HEK293 (cell line): Measurements from ENCODE around the gene SLC35B1.
A peak's percentile ranks its signal among the peaks of the same experiment; 100 is the strongest.

Experiments
- CTCF ChIA-PET: fragments of 350-600 bp; formaldehyde crosslinking; extraction: SDS; loops from one replicate; lab custom pipeline; 2021; ENCODE audit warnings: antibody characterized with exemption; lab: Yijun Ruan, JAX
- POLR2A ChIA-PET: fragments of 300-600 bp; formaldehyde crosslinking; extraction: SDS; loops from one replicate; lab custom pipeline; 2020; ENCODE audit warnings: antibody characterized with exemption, inconsistent platforms; lab: Yijun Ruan, JAX
- H3K27ac ChIP-seq: fragments of 200-500 bp; sonication (Bioruptor generic); 2 replicates; pipeline ENCODE4 v1.5.1; 2014; ENCODE audit warnings: low read depth, low read length, control low read depth, inconsistent platforms; ENCODE audit errors: extremely low read depth
- H3K36me3 ChIP-seq, 2 experiments: fragments of 200-500 bp in 1 of 2; sonication (Bioruptor generic) in 1 of 2; 1 replicate in 1 of 2; 2 replicates in 1 of 2; pipeline ENCODE4 v1.5.1; 2014 to 2017; ENCODE audit warnings: inconsistent platforms in 2 of 2, low read length in 2 of 2; ENCODE audit not compliant: control insufficient read depth in 2 of 2, insufficient read depth in 1 of 2
- H3K4me1 ChIP-seq: fragments of 200-500 bp; sonication (Bioruptor generic); 2 replicates; pipeline ENCODE4 v1.5.1; 2014; ENCODE audit warnings: mild to moderate bottlenecking, low read length, inconsistent platforms; ENCODE audit not compliant: control insufficient read depth, insufficient read depth
- H3K4me3 ChIP-seq: 2 replicates; pipeline ENCODE4 v1.5.1; 2011; ENCODE audit warnings: low read depth, mild to moderate bottlenecking, control low read depth, low read length, moderate library complexity
- H3K9me3 ChIP-seq: fragments of 200-500 bp; sonication (Bioruptor generic); 2 replicates; pipeline ENCODE4 v1.5.1; 2014; ENCODE audit warnings: low read depth, low read length, inconsistent platforms; ENCODE audit not compliant: control insufficient read depth, insufficient read depth
- HOXC10 ChIP-seq: sonication (generic); formaldehyde crosslinking; IDR thresholded peaks from 2 replicates; pipeline ENCODE4 v1.8.1; 2023; ENCODE audit warnings: mild to moderate bottlenecking, missing genetic modification reagents
- KLF10 ChIP-seq: fragments of 450-650 bp; IDR thresholded peaks from 2 replicates; pipeline ENCODE4 v1.5.1; 2018; ENCODE audit warnings: missing biosample characterization, mild to moderate bottlenecking, missing genetic modification characterization
- PRDM1 ChIP-seq: fragments of 450-650 bp; formaldehyde crosslinking; IDR thresholded peaks from 2 replicates; pipeline ENCODE4; 2016; ENCODE audit warnings: missing biosample characterization, missing genetic modification characterization
- WT1 ChIP-seq: fragments of 450-650 bp; formaldehyde crosslinking; IDR thresholded peaks from 2 replicates; pipeline ENCODE4 v1.5.1; 2016; ENCODE audit warnings: missing biosample characterization, missing genetic modification characterization
- ZBTB1 ChIP-seq: fragments of 450-650 bp; formaldehyde crosslinking; IDR thresholded peaks from 2 replicates; pipeline ENCODE4 v1.5.1; 2016; ENCODE audit warnings: missing biosample characterization, missing genetic modification characterization
- ZFP41 ChIP-seq: fragments of 450-650 bp; formaldehyde crosslinking; IDR thresholded peaks from 2 replicates; pipeline ENCODE4 v1.5.1; 2016; ENCODE audit warnings: missing biosample characterization, missing genetic modification characterization, borderline replicate concordance
- ZNF10 ChIP-seq: fragments of 450-650 bp; formaldehyde crosslinking; IDR thresholded peaks from 2 replicates; pipeline ENCODE4 v1.5.1; 2017; ENCODE audit warnings: missing biosample characterization, missing genetic modification characterization
- ZNF121 ChIP-seq: fragments of 450-650 bp; formaldehyde crosslinking; IDR thresholded peaks from 2 replicates; pipeline ENCODE4 v1.5.1; 2016; ENCODE audit warnings: missing biosample characterization, missing genetic modification characterization
- ZNF19 ChIP-seq: fragments of 450-650 bp; formaldehyde crosslinking; IDR thresholded peaks from 2 replicates; pipeline ENCODE4; 2016; ENCODE audit warnings: missing biosample characterization, missing genetic modification characterization, low read depth
- ZNF366 ChIP-seq: fragments of 450-650 bp; formaldehyde crosslinking; conservative IDR thresholded peaks from 2 replicates; pipeline ENCODE4 v1.5.1; 2016; ENCODE audit warnings: missing biosample characterization, missing genetic modification characterization
- ZNF548 ChIP-seq: fragments of 450-650 bp; formaldehyde crosslinking; IDR thresholded peaks from 2 replicates; pipeline ENCODE4 v1.5.1; 2016; ENCODE audit warnings: missing biosample characterization, missing genetic modification characterization
- ZNF580 ChIP-seq: fragments of 450-650 bp; formaldehyde crosslinking; IDR thresholded peaks from 2 replicates; pipeline ENCODE4 v1.5.1; 2016; ENCODE audit warnings: missing biosample characterization, missing genetic modification characterization
- ZNF596 ChIP-seq: fragments of 450-650 bp; IDR thresholded peaks from 2 replicates; pipeline ENCODE4 v1.5.0; 2018; ENCODE audit warnings: missing biosample characterization, mild to moderate bottlenecking, missing genetic modification characterization, moderate library complexity
- ZNF701 ChIP-seq: fragments of 450-650 bp; formaldehyde crosslinking; IDR thresholded peaks from 2 replicates; pipeline ENCODE4 v1.5.1; 2016; ENCODE audit warnings: missing biosample characterization, missing genetic modification characterization
- TF ChIP-seq, protein P1 (sequence below): sonication (generic); formaldehyde crosslinking; IDR thresholded peaks from 2 replicates; pipeline ENCODE4 v1.8.1; 2022; ENCODE audit warnings: mild to moderate bottlenecking, moderate library complexity, missing genetic modification reagents
- TF ChIP-seq, protein P2 (sequence below): fragments of 450-650 bp; formaldehyde crosslinking; IDR thresholded peaks from 2 replicates; pipeline ENCODE4 v1.5.1; 2016; ENCODE audit warnings: missing biosample characterization, missing genetic modification characterization
- TF ChIP-seq, protein P3 (sequence below): fragments of 450-650 bp; formaldehyde crosslinking; IDR thresholded peaks from 2 replicates; pipeline ENCODE4 v1.5.1; 2016; ENCODE audit warnings: missing biosample characterization, missing genetic modification characterization, borderline replicate concordance
- TF ChIP-seq, protein P4 (sequence below): fragments of 450-650 bp; formaldehyde crosslinking; IDR thresholded peaks from 2 replicates; pipeline ENCODE4 v1.5.1; 2017; ENCODE audit warnings: missing biosample characterization, missing genetic modification characterization

Gene SLC35B1

DNA sequence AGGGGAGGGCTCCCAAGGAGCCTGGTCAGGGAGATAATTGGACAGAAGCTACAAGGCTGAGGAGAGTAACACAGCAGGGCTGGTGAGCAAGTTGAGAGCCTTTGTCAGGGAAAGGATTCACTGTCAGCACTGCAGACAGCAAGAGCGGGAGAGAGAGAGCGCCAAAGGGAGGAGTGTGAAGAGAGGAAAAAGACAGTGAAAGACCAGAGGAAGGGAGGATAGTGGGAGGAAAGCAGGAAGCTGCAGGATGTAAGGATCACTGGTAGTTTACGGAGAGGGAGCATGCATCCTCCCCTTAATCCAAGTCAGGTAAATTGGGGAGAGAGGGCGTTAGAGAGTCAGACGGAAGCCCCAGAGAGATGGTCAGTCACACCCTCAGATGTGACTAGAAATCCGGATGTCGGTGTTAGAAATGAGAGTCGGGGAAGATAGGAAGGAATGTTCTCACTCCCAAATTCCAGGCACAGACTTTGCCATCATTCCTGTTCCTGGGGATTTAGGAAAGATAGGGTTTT is 16.0 kb downstream of the SLC35B1 start:
- TF ChIP-seq, protein P1, sequence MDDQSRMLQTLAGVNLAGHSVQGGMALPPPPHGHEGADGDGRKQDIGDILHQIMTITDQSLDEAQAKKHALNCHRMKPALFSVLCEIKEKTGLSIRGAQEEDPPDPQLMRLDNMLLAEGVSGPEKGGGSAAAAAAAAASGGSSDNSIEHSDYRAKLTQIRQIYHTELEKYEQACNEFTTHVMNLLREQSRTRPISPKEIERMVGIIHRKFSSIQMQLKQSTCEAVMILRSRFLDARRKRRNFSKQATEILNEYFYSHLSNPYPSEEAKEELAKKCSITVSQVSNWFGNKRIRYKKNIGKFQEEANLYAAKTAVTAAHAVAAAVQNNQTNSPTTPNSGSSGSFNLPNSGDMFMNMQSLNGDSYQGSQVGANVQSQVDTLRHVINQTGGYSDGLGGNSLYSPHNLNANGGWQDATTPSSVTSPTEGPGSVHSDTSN (CRISPR knock-in tag) = no peak
- TF ChIP-seq ZNF701 (tag by site-specific recombination) (peak; percentile 99), PRDM1 (tag by site-specific recombination) (0 out of 2 replicates have a peak, but pooled peaks have one; percentile 31), ZNF366 (tag by site-specific recombination) (peak; percentile 68; the same call in 1 of the 2 replicates)
- ChIA-PET POLR2A (interaction anchor here (1.1 kb wide), 1 partner anchor 122 kb away, joined by 4 read pairs; no protein-coding TSS in a partner anchor), CTCF (interaction anchor here (0.9 to 27.1 kb wide), 5 partner anchors 10 to 134 kb away, joined by 3 to 486 read pairs (median 4); partner anchors contain the start of gene NXPH3)

DNA sequence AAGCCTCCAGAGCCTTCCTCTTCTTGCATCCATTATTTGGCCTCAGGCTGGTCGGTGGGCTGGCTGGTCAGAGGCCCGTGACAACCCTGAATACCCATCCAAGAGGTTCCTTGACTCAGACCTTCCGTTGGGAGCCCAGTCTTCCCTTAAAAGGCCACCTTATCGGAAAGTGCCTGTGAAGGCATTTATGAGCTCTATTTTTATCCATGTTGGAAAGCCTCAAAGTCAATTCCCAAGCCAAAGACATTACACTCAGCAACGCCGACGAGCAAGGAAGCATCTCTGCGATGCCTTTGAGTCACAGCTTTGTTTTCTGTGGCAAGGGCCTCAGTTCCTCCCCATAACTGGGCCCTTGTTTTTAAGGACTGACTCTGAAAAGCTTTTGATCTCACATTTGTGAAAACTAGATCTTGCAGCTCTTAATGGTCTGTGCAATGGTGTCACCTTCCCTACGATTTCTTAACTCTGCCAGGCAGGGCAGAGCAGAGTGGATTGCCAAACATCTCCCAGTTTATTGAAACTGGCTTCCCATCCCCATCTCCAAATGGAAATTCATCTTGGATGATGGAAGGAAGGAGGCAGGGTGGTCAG is 16.6 kb downstream of the SLC35B1 start:
- Histone ChIP-seq H3K9me3 (no peaks in the 10 kb centered on the region), H3K27ac (no peak overlapping the region), H3K4me3 (no peak overlapping the region), H3K4me1 (no peaks in the 10 kb centered on the region), H3K36me3 (no peaks in the 10 kb centered on the region)
- POLR2A ChIA-PET = interaction anchor here (1.1 kb wide), 1 partner anchor 121 kb away, joined by 4 read pairs; no protein-coding TSS in a partner anchor
- CTCF ChIA-PET = interaction anchor here (0.7 to 27.1 kb wide), 6 partner anchors 9 to 160 kb away, joined by 3 to 486 read pairs (median 4); partner anchors contain the start of gene NXPH3
- no peak for TF ChIP-seq ZNF10 (tag by site-specific recombination)
- TF ChIP-seq ZNF580 (tag by site-specific recombination) = no peak
- no peak for TF ChIP-seq KLF10 (tag by site-specific recombination)
- no peak for TF ChIP-seq ZBTB1 (tag by site-specific recombination)
- TF ChIP-seq ZNF596 (tag by site-specific recombination) = no peak
- TF ChIP-seq, protein P2, sequence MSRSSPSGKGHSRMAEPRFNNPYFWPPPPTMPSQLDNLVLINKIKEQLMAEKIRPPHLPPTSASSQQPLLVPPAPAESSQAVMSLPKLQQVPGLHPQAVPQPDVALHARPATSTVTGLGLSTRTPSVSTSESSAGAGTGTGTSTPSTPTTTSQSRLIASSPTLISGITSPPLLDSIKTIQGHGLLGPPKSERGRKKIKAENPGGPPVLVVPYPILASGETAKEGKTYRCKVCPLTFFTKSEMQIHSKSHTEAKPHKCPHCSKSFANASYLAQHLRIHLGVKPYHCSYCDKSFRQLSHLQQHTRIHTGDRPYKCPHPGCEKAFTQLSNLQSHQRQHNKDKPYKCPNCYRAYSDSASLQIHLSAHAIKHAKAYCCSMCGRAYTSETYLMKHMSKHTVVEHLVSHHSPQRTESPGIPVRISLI (tag by site-specific recombination) = no peak
- no peak for TF ChIP-seq ZNF19 (tag by site-specific recombination)
- TF ChIP-seq ZNF548 = no peak
- TF ChIP-seq, protein P3, sequence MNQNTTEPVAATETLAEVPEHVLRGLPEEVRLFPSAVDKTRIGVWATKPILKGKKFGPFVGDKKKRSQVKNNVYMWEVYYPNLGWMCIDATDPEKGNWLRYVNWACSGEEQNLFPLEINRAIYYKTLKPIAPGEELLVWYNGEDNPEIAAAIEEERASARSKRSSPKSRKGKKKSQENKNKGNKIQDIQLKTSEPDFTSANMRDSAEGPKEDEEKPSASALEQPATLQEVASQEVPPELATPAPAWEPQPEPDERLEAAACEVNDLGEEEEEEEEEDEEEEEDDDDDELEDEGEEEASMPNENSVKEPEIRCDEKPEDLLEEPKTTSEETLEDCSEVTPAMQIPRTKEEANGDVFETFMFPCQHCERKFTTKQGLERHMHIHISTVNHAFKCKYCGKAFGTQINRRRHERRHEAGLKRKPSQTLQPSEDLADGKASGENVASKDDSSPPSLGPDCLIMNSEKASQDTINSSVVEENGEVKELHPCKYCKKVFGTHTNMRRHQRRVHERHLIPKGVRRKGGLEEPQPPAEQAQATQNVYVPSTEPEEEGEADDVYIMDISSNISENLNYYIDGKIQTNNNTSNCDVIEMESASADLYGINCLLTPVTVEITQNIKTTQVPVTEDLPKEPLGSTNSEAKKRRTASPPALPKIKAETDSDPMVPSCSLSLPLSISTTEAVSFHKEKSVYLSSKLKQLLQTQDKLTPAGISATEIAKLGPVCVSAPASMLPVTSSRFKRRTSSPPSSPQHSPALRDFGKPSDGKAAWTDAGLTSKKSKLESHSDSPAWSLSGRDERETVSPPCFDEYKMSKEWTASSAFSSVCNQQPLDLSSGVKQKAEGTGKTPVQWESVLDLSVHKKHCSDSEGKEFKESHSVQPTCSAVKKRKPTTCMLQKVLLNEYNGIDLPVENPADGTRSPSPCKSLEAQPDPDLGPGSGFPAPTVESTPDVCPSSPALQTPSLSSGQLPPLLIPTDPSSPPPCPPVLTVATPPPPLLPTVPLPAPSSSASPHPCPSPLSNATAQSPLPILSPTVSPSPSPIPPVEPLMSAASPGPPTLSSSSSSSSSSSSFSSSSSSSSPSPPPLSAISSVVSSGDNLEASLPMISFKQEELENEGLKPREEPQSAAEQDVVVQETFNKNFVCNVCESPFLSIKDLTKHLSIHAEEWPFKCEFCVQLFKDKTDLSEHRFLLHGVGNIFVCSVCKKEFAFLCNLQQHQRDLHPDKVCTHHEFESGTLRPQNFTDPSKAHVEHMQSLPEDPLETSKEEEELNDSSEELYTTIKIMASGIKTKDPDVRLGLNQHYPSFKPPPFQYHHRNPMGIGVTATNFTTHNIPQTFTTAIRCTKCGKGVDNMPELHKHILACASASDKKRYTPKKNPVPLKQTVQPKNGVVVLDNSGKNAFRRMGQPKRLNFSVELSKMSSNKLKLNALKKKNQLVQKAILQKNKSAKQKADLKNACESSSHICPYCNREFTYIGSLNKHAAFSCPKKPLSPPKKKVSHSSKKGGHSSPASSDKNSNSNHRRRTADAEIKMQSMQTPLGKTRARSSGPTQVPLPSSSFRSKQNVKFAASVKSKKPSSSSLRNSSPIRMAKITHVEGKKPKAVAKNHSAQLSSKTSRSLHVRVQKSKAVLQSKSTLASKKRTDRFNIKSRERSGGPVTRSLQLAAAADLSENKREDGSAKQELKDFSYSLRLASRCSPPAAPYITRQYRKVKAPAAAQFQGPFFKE (tag by site-specific recombination) = no peak
- TF ChIP-seq WT1 (tag by site-specific recombination) = no peak
- TF ChIP-seq, protein P4, sequence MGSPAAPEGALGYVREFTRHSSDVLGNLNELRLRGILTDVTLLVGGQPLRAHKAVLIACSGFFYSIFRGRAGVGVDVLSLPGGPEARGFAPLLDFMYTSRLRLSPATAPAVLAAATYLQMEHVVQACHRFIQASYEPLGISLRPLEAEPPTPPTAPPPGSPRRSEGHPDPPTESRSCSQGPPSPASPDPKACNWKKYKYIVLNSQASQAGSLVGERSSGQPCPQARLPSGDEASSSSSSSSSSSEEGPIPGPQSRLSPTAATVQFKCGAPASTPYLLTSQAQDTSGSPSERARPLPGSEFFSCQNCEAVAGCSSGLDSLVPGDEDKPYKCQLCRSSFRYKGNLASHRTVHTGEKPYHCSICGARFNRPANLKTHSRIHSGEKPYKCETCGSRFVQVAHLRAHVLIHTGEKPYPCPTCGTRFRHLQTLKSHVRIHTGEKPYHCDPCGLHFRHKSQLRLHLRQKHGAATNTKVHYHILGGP = no peak
- no peak for TF ChIP-seq HOXC10
- TF ChIP-seq ZFP41 (tag by site-specific recombination) = no peak
- no peak for TF ChIP-seq ZNF121 (tag by site-specific recombination)

More for the DNA sequence above, 16.0 kb downstream of the SLC35B1 start:
- Histone ChIP-seq H3K4me3 (no peak overlapping the region), H3K9me3 (no peaks in the 10 kb centered on the region), H3K27ac (no peak overlapping the region), H3K4me1 (no peaks in the 10 kb centered on the region), H3K36me3 (no peaks in the 10 kb centered on the region)
